Thoracic aorta (tissue), 2 donors: Measurements from ENCODE around the gene FOXP1. TPM values are rescaled to one million over a fixed set of nuclear protein-coding genes. Genes with fewer than 3 reads are reported as not detected.

Experiments
- ATAC-seq: fragments of 150-250 bp; one replicate; pipeline ENCODE4 v1.8.0; 2017; ENCODE audit warnings: low read depth; ENCODE audit not compliant: insufficient number of reproducible peaks, low FRiP score
- DNase-seq: peaks from one replicate; pipeline ENCODE4 v3.0.0-alpha.2; 2020; ENCODE audit warnings: low spot score
- H3K27ac ChIP-seq, 2 donors: fragments of 200-600 bp; sonication (generic); 1 replicate in 1 of 2; 2 replicates in 1 of 2; pipeline ENCODE4 v1.5.1; 2016; ENCODE audit warnings: mild to moderate bottlenecking in 2 of 2, moderate library complexity in 2 of 2
- H3K27me3 ChIP-seq: fragments of 200-600 bp; sonication (generic); replicated peaks from 2 replicates; pipeline ENCODE4 v1.6.0; 2016; ENCODE audit warnings: mild to moderate bottlenecking; ENCODE audit not compliant: insufficient read depth
- H3K36me3 ChIP-seq: fragments of 200-600 bp; sonication (generic); one replicate; pipeline ENCODE4 v1.5.1; 2016
- H3K4me1 ChIP-seq, 2 donors: fragments of 200-600 bp; sonication (generic); 1 replicate in 1 of 2; 2 replicates in 1 of 2; pipeline versions ENCODE4 v1.5.1 to v1.6.0; 2016; ENCODE audit warnings: low read depth in 2 of 2, mild to moderate bottlenecking in 1 of 2; ENCODE audit not compliant: control insufficient read depth in 1 of 2
- H3K4me3 ChIP-seq: fragments of 200-600 bp; sonication (generic); 2 replicates; pipeline ENCODE4 v1.5.1; 2016; ENCODE audit warnings: mild to moderate bottlenecking
- H3K9me3 ChIP-seq: fragments of 200-600 bp; sonication (generic); 2 replicates; pipeline ENCODE4 v1.5.1; 2016
- CTCF ChIP-seq: fragments of 200-600 bp; sonication (generic); IDR thresholded peaks from one replicate; pipeline ENCODE4 v1.5.1; 2019; ENCODE audit warnings: antibody characterized with exemption
- total RNA-seq, 2 donors: library from RNA; depleted of rRNA; stranded (reverse); fragments of >200 nt; gene quantifications; one replicate each; pipeline versions ENCODE4 v1.1.0 to v1.2.3, GENCODE V29; 2016

The FOXP1 gene
- total RNA-seq, 2 donors from 2014 or later, result 176 to 255 TPM

GRCh38 chr3:71486831-71487230 lies 96.7 kb downstream of the FOXP1 start:
- no peak for TF ChIP-seq CTCF
- Histone ChIP-seq H3K27me3 (no peaks in the 10 kb centered on the region), H3K36me3 (no peaks in the 10 kb centered on the region), H3K4me1 (no peaks in the 10 kb centered on the region), H3K4me3 (no peak overlapping the region), H3K27ac (no peak overlapping the region), H3K9me3 (no peaks in the 10 kb centered on the region)
- DNase-seq (no peak), ATAC-seq (no peak)

- H3K36me3 ChIP-seq, result no peaks in the 10 kb centered on the region
- no peak for DNase-seq
- H3K4me1 ChIP-seq, result no peaks in the 10 kb centered on the region
- TF ChIP-seq CTCF, result no peak
- H3K9me3 ChIP-seq, result no peaks in the 10 kb centered on the region
- H3K27me3 ChIP-seq, result no peaks in the 10 kb centered on the region
- no peak overlapping the region for H3K4me3 ChIP-seq
- no peak for ATAC-seq
- no peak overlapping the region for H3K27ac ChIP-seq
Observed at GRCh38 chr3:71485896-71486295, 97.6 kb downstream of the FOXP1 start.

- TF ChIP-seq CTCF, result no peak
- H3K9me3 ChIP-seq, result no peaks in the 10 kb centered on the region
- H3K27ac ChIP-seq, result no peak overlapping the region
- H3K4me1 ChIP-seq, result no peaks in the 10 kb centered on the region
- no peak overlapping the region for H3K4me3 ChIP-seq
- ATAC-seq (no peak), DNase-seq (no peak)
- H3K27me3 ChIP-seq, result no peaks in the 10 kb centered on the region
- no peaks in the 10 kb centered on the region for H3K36me3 ChIP-seq
Observed at GRCh38 chr3:71484452-71484851, 99.1 kb downstream of the FOXP1 start.

GRCh38 chr3:71484047-71484446 lies 99.5 kb downstream of the FOXP1 start:
- no peak for TF ChIP-seq CTCF
- H3K27me3 ChIP-seq, result no peaks in the 10 kb centered on the region
- H3K4me3 ChIP-seq, result no peak overlapping the region
- no peak for DNase-seq
- no peaks in the 10 kb centered on the region for H3K9me3 ChIP-seq
- no peak for ATAC-seq
- H3K27ac ChIP-seq, result no peak overlapping the region
- no peaks in the 10 kb centered on the region for H3K4me1 ChIP-seq
- H3K36me3 ChIP-seq, result no peaks in the 10 kb centered on the region

GRCh38 chr3:71482771-71483170 lies 100.8 kb downstream of the FOXP1 start:
- TF ChIP-seq CTCF, result no peak
- no peak overlapping the region for H3K4me3 ChIP-seq
- H3K9me3 ChIP-seq, result no peaks in the 10 kb centered on the region
- H3K4me1 ChIP-seq, result no peaks in the 10 kb centered on the region
- no peaks in the 10 kb centered on the region for H3K36me3 ChIP-seq
- H3K27me3 ChIP-seq, result no peaks in the 10 kb centered on the region
- ATAC-seq (no peak), DNase-seq (no peak)
- no peak overlapping the region for H3K27ac ChIP-seq
